HG02973 (cell line): ENCODE data around the gene APOBEC3G.
"Not testable (repeated sequence)": the region's sequence is repeated elsewhere in the genome, so short reads cannot be mapped to it uniquely, and the experiment has no call there.

Experiments used
- ATAC-seq: cut with Tn5 transposase; IDR thresholded peaks from one replicate; pipeline ENCODE4 v1.9.1; 2021; ENCODE audit warnings: moderate library complexity; ENCODE audit not compliant: unreplicated experiment

APOBEC3G gene

DNA sequence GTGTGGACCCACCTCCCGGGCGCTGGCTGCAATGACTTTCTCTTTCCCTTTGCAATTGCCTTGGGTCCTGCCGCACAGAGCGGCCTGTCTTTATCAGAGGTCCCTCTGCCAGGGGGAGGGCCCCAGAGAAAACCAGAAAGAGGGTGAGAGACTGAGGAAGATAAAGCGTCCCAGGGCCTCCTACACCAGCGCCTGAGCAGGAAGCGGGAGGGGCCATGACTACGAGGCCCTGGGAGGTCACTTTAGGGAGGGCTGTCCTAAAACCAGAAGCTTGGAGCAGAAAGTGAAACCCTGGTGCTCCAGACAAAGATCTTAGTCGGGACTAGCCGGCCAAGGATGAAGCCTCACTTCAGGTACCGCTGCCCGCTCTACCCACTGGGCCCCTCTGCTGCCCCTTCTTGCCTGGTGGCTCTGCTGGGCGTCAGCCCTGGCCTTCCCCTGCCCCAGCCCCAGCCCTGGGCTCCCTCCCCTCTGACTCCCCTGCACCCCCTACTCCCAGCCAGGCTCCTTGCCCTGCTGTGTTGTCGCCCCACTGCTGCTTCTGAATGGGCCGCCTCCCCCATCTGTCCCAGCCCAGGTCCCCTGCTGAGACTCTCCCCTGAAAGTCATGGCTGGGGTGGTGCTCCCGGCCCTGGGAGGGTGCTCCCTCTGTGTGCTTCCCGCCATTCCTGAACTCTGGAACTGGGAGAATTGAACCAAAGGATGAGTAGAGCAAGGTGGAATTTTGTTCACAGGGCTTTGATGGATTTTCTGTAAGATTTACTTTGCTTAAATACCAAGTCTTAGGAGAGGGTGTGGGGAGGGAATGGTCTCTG is at the start of gene APOBEC3G:
Gene APOBEC3G (plus strand): TSS at position 250 of the 815 bp plus-strand sequence. CDS start 87 bp downstream, at position 337.
- peak; percentile 61 for ATAC-seq

DNA sequence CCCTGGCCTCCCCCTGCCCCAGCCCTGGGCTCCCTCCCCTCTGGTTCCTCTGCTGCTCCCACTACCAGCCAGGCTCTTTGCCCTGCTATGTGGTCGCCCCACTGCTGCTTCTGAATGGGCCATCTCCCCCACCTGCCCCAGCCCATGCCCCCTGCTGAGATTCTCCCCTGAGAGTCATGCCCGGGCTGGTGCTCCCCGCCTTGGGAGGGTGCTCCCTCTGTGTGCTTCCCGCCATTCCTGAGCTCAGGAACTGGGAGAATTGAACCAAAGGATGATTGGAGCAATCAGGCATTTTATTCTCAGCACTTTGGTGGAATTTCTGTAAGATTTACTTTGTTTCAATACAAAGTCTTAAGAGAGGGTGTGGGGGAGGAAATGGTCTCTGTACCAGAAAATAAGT is 49.4 kb upstream of the APOBEC3G start:
- no peak for ATAC-seq

DNA sequence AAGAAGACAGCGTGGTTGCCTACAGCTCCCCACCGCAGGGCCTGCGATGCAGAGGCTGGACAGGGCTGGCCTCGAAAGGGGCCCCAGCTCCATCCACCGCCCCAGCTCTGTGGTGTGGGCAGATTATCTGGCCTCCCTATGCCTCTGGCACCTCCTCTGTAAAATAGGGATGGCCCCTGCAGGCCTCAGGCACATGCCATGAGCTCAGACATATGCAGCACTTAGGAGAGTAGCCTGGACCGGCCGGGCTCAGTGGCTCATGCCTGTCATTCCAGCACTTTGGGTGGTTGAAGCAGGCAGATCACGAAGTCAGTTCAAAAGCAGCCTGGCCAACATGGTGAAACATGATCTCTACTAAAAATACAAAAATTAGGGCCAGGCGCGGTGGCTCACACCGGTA is 48.8 kb upstream of the APOBEC3G start:
- no peak for ATAC-seq

DNA sequence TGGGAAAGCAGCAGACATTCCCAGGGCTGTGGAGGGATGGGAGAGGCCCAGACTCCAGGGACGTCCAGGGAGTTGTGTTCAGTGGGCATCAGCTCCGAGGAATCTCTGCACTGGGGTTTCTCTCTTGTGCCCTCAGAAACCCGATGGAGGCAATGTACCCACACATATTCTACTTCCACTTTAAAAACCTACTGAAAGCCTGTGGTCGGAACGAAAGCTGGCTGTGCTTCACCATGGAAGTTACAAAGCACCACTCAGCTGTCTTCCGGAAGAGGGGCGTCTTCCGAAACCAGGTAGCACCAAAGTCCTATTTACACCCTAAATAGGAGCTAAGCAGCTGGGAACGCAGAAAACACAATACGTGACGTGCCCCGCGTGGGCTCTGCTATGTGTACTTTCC is 47.8 kb upstream of the APOBEC3G start:
- ATAC-seq, result no peak

DNA sequence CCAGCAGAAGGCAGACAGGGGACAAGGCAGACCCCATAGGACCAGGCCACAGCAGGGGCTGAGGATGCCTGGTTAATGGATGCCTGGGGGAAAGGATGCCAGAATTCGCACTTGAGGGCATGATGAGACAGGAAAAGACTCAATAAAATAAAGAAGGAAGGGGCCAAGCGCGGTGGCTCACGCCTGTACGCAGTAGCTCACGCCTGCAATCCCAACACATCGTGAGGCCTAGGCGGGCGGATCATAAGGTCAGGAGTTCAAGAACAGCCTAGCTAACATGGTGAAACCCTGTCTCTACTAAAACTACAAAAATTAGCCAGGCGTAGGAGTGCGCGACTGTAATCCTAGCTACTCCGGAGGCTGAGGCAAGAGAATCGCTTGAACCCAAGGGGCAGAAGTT is 46.4 kb upstream of the APOBEC3G start:
- no peak for ATAC-seq

DNA sequence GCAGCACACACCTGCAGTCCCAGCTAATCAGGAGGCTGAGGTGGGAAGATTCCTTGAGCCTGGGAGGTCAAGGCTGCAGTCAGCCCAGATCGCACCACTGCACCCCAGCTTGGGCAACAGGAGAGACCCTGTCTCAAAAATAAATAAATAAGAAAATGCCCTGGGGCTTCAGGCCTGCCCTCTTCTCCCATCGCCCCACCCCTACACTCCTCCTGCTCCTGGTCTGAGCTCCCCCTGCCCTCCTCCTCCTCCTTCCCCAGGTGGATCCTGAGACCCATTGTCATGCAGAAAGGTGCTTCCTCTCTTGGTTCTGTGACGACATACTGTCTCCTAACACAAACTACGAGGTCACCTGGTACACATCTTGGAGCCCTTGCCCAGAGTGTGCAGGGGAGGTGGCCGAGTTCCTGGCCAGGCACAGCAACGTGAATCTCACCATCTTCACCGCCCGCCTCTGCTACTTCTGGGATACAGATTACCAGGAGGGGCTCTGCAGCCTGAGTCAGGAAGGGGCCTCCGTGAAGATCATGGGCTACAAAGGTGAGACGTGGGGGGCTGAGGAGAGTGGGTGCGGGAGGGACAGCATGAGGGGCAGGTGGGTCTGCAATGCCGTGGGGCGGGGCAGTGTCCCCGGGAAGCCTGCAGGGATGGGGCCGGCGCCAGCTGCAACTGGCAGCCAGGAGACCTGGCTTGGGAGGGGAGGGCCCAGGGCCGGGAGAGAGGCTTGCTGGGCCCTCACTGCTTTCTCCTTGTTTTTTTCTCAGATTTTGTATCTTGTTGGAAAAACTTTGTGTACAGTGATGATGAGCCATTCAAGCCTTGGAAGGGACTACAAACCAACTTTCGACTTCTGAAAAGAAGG is 45.4 kb upstream of the APOBEC3G start:
- ATAC-seq, result not testable (repeated sequence)

DNA sequence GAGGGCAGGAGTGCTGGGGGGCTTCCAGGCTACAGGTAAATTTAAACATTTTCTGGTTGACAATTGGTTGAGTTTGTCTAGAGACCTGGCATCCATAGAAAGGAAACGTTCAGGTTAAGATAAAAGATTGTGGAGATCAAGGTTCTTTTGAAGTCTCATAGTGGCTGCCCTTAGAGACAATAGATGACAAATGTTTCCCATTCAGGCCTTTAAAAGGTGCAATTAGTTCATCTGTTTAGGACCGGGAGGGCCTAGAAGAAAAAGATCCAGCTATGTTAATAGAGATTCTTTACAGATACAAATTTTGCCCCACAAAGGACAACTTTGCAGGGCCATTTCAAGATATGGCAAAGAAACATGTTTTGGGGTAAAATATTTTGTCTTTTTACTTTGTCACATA is 40.0 kb upstream of the APOBEC3G start:
- ATAC-seq, result not testable (repeated sequence)

DNA sequence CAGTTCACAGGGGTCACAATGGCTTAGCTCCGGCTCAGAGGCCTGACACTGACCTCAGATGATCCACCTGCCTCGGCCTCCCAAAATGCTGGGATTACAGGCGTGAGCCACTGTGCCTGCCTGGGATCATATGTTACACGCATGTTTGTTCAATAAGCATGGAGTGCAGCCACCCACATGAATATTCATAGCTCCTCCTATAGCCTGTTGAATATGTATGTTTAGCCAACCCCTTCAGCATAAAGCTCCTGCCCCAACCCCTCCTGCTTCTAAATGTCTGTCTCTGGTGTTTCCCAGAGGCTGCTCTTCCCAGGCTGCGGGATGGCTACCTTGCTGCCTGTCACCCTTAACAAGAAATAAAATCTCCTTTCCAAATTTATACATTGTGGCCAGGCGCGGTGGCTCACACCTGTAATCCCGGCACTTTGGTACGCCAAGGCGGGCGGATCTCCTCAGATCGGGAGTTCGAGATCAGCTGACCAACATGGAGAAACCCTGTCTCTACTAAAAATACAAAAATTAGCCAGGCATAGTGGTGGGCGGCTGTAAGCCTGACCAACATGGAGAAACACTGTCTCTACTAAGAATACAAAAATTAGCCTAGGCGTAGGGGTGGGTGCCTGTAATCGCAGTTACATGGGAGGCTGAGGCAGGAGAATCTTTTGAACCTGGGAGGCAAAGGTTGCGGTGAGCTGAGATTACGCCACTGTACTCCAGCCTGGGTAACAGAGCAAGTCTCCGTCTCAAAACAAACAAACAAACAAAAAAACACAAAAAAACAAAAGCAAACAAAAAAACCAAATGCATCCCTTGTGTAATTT is 37.6 kb upstream of the APOBEC3G start:
- no peak for ATAC-seq

DNA sequence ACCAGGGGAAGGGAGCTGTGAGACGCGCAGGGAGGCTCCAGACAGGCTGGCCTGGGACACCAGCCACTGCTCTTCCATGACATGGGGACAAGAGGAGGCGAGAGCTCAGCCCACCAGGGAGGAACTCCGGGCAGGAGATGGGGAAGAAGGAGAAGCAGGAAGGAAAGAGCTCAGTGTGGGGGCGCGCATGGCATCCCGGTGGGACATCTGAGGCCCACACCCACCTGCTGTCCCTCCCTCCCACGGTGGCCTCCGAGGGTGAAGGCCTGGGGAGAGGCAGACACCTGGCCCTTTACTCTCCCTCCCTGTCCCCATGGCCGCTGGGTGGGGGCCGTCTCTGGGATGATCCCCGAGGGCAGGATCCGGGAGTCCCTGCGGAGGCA is 36.9 kb upstream of the APOBEC3G start:
- not testable (repeated sequence) for ATAC-seq

DNA sequence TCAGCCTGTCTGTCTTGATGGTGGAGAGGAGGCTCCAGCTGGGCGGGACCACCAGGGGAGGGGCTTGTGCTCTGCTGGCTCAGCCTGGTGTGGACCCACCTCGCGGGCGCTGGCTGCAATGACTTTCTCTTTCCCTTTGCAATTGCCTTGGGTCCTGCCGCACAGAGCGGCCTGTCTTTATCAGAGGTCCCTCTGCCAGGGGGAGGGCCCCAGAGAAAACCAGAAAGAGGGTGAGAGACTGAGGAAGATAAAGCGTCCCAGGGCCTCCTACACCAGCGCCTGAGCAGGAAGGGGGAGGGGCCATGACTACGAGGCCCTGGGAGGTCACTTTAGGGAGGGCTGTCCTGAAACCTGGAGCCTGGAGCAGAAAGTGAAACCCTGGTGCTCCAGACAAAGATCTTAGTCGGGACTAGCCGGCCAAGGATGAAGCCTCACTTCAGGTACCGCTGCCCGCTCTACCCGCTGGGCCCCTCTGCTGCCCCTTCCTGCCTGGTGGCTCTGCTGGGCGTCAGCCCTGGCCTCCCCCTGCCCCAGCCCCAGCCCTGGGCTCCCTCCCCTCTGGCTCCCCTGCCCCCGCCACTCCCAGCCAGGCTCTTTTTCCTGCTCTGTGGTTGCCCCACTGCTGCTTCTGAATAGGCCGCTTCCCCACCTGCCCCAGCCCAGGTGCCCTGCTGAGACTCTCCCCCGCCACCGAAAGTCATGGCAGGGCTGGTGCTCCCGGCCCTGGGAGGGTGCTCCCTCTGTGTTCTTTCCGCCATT is 36.4 kb upstream of the APOBEC3G start, which contains the start of gene APOBEC3F:
Gene APOBEC3F (plus strand): TSS at position 327 of the 759 bp plus-strand sequence. CDS start 97 bp downstream, at position 424.
- peak; percentile 82 for ATAC-seq

DNA sequence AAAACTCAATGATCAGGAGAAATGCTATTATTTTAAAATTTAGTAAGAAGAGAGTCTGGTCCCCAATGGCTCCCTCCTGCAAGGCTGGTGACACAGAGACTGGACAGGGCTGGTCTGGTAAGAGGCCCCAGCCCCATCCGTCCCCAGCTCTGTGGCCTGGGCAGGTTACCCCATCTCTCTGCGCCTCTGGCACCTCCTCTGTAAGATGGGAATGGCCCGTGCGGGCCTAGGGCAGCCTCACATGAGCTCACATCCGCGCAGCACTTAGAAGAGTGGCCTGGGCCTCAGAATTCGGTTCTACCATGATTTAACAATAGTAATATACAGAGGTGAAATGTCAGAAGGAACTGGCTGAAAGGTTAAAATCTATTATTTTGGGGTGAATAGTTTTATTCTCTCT is 35.2 kb upstream of the APOBEC3G start:
- no peak for ATAC-seq

DNA sequence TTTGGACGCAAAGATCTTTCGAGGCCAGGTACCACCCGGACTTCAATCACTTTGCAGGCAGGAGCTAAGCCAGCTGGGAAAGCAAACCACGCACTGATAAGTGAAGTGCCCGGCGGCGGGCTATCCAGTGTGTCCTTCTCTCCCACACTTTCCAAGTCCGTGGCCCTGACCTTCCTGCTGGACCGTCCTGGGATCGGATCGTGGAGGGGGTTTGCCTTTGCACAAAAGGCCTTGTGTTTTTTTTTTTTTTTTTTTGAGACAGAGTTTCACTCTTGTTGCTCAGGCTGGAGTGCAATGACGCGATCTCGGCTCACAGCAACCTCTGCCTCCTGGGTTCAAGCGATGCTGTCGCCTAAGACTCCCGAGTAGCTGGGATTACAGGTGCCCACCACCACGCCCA is 34.0 kb upstream of the APOBEC3G start:
- ATAC-seq, result not testable (repeated sequence)

DNA sequence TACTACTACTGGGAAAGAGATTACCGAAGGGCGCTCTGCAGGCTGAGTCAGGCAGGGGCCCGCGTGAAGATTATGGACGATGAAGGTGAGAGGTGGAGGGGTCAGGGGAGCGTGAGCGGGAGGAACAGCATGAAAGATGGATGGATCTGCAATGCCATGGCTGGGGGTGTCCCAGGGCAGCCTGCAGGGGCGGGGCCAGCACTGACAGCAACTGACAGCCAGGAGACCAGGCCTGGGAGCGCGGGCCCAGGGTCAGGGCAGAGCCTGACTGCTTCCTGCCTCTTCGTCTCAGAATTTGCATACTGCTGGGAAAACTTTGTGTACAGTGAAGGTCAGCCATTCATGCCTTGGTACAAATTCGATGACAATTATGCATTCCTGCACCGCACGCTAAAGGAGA is 31.9 kb upstream of the APOBEC3G start:
- ATAC-seq, result not testable (repeated sequence)

DNA sequence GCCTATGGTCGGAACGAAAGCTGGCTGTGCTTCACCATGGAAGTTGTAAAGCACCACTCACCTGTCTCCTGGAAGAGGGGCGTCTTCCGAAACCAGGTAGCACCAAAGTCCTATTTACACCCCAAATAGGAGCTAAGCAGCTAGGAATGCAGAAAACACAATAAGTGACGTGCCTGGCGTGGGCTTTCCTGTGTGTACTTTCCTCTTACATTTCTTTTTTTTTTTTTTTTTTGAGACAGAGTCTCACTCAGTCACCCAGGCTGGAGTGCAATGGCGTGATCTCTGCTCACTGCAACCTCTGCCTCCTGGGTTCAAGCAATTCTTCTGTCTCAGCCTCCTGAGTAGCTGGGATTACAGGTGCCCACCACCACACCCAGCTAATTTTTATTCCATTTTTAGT is 27.6 kb upstream of the APOBEC3G start:
- ATAC-seq, result not testable (repeated sequence)

DNA sequence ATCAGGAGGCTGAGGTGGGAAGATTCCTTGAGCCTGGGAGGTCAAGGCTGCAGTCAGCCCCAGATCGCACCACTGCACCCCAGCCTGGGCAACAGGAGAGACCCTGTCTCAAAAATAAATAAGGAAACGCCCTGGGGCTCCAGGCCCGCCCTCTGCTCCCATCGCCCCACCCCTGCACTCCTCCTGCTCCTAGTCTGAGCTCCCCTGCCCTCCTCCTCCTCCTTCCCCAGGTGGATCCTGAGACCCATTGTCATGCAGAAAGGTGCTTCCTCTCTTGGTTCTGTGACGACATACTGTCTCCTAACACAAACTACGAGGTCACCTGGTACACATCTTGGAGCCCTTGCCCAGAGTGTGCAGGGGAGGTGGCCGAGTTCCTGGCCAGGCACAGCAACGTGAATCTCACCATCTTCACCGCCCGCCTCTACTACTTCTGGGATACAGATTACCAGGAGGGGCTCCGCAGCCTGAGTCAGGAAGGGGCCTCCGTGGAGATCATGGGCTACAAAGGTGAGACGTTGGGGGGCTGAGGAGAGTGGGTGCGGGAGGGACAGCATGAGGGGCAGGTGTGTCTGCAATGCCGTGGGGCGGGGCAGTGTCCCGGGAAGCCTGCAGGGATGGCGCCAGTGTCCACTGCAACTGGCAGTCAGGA is 25.1 kb upstream of the APOBEC3G start:
- ATAC-seq, result not testable (repeated sequence)

DNA sequence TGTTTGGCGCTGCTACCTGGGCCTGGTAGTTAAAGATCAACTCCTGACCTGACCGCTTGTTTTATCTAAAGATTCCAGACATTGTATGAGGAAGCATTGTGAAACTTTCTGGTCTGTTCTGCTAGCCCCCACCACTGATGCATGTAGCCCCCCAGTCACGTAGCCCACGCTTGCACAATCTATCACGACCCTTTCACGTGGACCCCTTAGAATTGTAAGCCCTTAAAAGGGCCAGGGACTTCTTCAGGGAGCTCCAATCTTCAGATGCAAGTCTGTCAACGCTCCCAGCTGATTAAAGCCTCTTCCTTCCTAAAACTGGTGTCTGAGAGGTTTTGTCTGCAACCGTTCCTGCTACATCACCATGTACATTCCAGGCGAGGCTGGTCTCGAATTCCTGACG is 21.4 kb upstream of the APOBEC3G start:
- no peak for ATAC-seq

DNA sequence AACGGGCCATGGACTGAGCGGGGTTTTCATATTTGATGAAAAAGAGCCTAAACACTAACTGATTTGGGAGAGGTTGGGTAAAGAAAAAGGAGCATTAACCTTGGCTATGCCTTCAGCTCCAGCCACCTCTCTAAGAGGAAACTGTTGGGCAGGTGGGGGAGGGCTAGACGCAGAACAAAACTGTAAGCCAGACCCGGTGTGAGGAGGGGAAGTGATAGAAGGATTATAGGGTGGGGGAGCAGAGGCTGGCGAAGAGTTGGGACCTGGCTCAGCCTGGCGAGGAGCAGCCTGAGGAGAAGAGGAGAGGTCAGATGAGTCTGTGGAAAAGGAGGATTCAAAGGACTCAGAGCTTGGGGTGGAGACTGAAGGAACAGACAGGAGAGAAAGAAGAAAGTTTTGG is 15.8 kb upstream of the APOBEC3G start:
- ATAC-seq, result not testable (repeated sequence)

DNA sequence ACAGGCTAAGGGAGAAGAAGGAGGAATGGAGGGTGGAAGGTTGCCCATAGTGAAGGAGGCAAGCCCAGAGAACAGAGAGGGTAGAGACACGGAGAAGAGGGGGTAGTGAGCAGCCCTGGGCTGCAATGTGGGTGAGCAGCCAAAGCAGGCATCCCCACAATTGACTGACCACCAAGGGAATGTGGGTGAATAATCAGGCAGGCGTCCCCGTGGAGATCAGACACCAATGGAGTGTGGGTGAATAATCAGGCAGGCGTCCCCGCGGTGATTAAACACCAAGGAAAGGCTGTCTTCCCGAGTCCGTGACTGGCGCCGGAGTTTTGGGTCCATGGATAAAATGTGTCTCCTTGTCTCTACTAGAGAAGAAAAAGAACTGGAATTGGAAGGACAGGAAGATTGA is 15.1 kb upstream of the APOBEC3G start:
- ATAC-seq, result not testable (repeated sequence)

DNA sequence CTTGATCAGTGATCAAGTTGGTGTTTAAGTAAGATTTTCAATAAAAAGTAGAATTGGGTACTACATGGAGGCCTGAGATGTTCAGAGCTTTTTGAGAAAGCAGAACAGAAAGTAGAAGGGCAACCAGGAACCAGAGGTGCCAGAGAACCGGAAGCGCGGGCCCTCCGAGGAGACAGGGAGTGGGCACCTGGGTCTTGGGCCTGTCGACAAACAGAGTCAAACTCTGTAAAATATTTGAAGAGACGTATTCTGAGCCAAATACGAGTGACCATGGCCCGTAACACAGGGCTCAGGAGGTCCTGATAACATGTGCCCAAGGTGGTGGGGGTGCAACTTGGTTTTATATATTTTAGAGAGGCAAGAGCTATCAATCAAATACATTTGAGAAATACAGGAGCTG is 13.2 kb upstream of the APOBEC3G start:
- not testable (repeated sequence) for ATAC-seq
